HEK293 (cell line): ENCODE measurements around the gene HLA-DRB1.

Experiments
- BCL11A ChIP-seq: fragments of 450-650 bp; formaldehyde crosslinking; IDR thresholded peaks from 2 replicates; pipeline ENCODE4 v1.5.1; 2016; ENCODE audit warnings: low read depth, missing biosample characterization, missing genetic modification characterization
- FEZF1 ChIP-seq: fragments of 450-650 bp; formaldehyde crosslinking; IDR thresholded peaks from 2 replicates; pipeline ENCODE4 v1.5.1; 2016; ENCODE audit warnings: missing biosample characterization, missing genetic modification characterization
- GFI1B ChIP-seq: fragments of 450-650 bp; formaldehyde crosslinking; IDR thresholded peaks from 2 replicates; pipeline ENCODE4 v1.5.1; 2016; ENCODE audit warnings: missing biosample characterization, missing genetic modification characterization
- GLI4 ChIP-seq: fragments of 450-650 bp; formaldehyde crosslinking; IDR thresholded peaks from 2 replicates; pipeline ENCODE4 v1.5.1; 2016; ENCODE audit warnings: missing biosample characterization, missing genetic modification characterization
- IKZF3 ChIP-seq: fragments of 450-650 bp; IDR thresholded peaks from 2 replicates; pipeline ENCODE4 v1.5.0; 2018; ENCODE audit warnings: missing biosample characterization, mild to moderate bottlenecking, missing genetic modification characterization, moderate library complexity
- TRIM28 ChIP-seq: IDR thresholded peaks from 2 replicates; pipeline ENCODE4 v1.6.1; 2011; ENCODE audit warnings: low read length, control low read depth, borderline replicate concordance
- ZFHX2 ChIP-seq: fragments of 450-650 bp; formaldehyde crosslinking; conservative IDR thresholded peaks from 2 replicates; pipeline ENCODE4 v1.5.1; 2016; ENCODE audit warnings: missing biosample characterization, missing genetic modification characterization
- ZIC2 ChIP-seq: fragments of 450-650 bp; formaldehyde crosslinking; IDR thresholded peaks from 2 replicates; pipeline ENCODE4 v1.5.1; 2016; ENCODE audit warnings: missing biosample characterization, missing genetic modification characterization
- ZNF138 ChIP-seq: fragments of 450-650 bp; formaldehyde crosslinking; IDR thresholded peaks from 2 replicates; pipeline ENCODE4 v1.5.1; 2016; ENCODE audit warnings: missing biosample characterization, missing genetic modification characterization, borderline replicate concordance
- ZNF223 ChIP-seq: fragments of 450-650 bp; formaldehyde crosslinking; IDR thresholded peaks from 2 replicates; pipeline ENCODE4 v1.5.1; 2016; ENCODE audit warnings: missing biosample characterization, missing genetic modification characterization
- ZNF248 ChIP-seq: fragments of 450-650 bp; formaldehyde crosslinking; IDR thresholded peaks from 2 replicates; pipeline ENCODE4 v1.5.1; 2017; ENCODE audit warnings: missing biosample characterization, missing genetic modification characterization
- ZNF292 ChIP-seq: fragments of 450-650 bp; formaldehyde crosslinking; IDR thresholded peaks from 2 replicates; pipeline ENCODE4 v1.5.1; 2016; ENCODE audit warnings: low read depth, missing biosample characterization, missing genetic modification characterization, borderline replicate concordance
- ZNF37A ChIP-seq: fragments of 450-650 bp; IDR thresholded peaks from 2 replicates; pipeline ENCODE4 v1.5.1; 2018; ENCODE audit warnings: missing biosample characterization, missing genetic modification characterization
- ZNF426 ChIP-seq: fragments of 450-650 bp; formaldehyde crosslinking; IDR thresholded peaks from 2 replicates; pipeline ENCODE4 v1.5.1; 2017; ENCODE audit warnings: missing biosample characterization, missing genetic modification characterization, mild to moderate bottlenecking, inconsistent platforms, moderate library complexity
- ZNF510 ChIP-seq: fragments of 450-650 bp; formaldehyde crosslinking; IDR thresholded peaks from 2 replicates; pipeline ENCODE4 v1.5.1; 2018; ENCODE audit warnings: mild to moderate bottlenecking, missing genetic modification characterization, missing biosample characterization; ENCODE audit not compliant: insufficient replicate concordance
- ZNF571 ChIP-seq: fragments of 450-650 bp; formaldehyde crosslinking; IDR thresholded peaks from 2 replicates; pipeline ENCODE4 v1.5.0; 2017; ENCODE audit warnings: missing biosample characterization, missing genetic modification characterization
- ZNF610 ChIP-seq: fragments of 450-650 bp; formaldehyde crosslinking; IDR thresholded peaks from 2 replicates; pipeline ENCODE4 v1.5.1; 2016; ENCODE audit warnings: missing biosample characterization, missing genetic modification characterization, borderline replicate concordance
- ZNF658 ChIP-seq: fragments of 450-650 bp; formaldehyde crosslinking; IDR thresholded peaks from 2 replicates; pipeline ENCODE4; 2016; ENCODE audit warnings: missing biosample characterization, missing genetic modification characterization
- ZNF777 ChIP-seq: fragments of 450-650 bp; formaldehyde crosslinking; IDR thresholded peaks from 2 replicates; pipeline ENCODE4 v1.5.1; 2017; ENCODE audit warnings: missing biosample characterization, missing genetic modification characterization, borderline replicate concordance
- ZNF830 ChIP-seq: fragments of 450-650 bp; IDR thresholded peaks from 2 replicates; pipeline ENCODE4 v1.5.0; 2018; ENCODE audit warnings: missing biosample characterization, missing genetic modification characterization, low read depth, mild to moderate bottlenecking, moderate library complexity
- ZXDB ChIP-seq: fragments of 450-650 bp; formaldehyde crosslinking; IDR thresholded peaks from 2 replicates; pipeline ENCODE4 v1.5.1; 2016; ENCODE audit warnings: missing biosample characterization, missing genetic modification characterization
- TF ChIP-seq, protein P1 (sequence below): fragments of 450-650 bp; formaldehyde crosslinking; IDR thresholded peaks from 2 replicates; pipeline ENCODE4 v1.5.1; 2016; ENCODE audit warnings: missing biosample characterization, missing genetic modification characterization
- TF ChIP-seq, protein P2 (sequence below): fragments of 450-650 bp; formaldehyde crosslinking; IDR thresholded peaks from 2 replicates; pipeline ENCODE4 v1.5.1; 2016; ENCODE audit warnings: missing biosample characterization, missing genetic modification characterization
- TF ChIP-seq, protein P3 (sequence below): fragments of 450-650 bp; formaldehyde crosslinking; IDR thresholded peaks from 2 replicates; pipeline ENCODE4 v1.5.1; 2017; ENCODE audit warnings: missing biosample characterization, missing genetic modification characterization
- TF ChIP-seq, protein P4 (sequence below): fragments of 450-650 bp; formaldehyde crosslinking; IDR thresholded peaks from 2 replicates; pipeline ENCODE4 v1.5.1; 2016; ENCODE audit warnings: missing biosample characterization, missing genetic modification characterization

HLA-DRB1 gene

DNA sequence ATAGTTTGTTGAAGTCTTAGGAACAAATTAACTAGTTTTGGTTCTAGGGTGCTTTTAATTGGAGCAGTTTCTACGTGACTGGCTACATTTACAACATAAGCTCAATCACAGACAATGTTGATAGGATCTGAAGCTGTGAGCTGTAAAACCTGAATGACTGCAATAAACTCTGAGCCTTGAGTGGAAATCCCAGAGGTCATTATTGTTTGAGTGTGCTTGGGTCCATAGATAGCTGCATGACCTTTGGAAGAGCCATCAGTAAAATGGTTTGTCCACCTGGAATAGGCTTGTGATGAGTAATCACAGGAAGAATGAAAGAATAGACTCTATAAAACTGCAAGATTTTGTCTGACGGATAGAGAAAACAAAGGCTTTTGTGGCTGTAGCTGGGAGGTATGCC lies 26.7 kb downstream of the HLA-DRB1 start (continued):
- TF ChIP-seq GLI4 (tag by site-specific recombination) (no peak), ZNF658 (no peak), ZNF292 (tag by site-specific recombination) (no peak), TRIM28 (peak; percentile 78; the same call in 1 of the 2 replicates), ZNF138 (tag by site-specific recombination) (no peak), ZIC2 (tag by site-specific recombination) (no peak), ZNF610 (tag by site-specific recombination) (no peak), ZNF777 (tag by site-specific recombination) (no peak), ZNF571 (no peak), ZNF223 (tag by site-specific recombination) (no peak), ZNF426 (no peak), ZFHX2 (tag by site-specific recombination) (no peak), BCL11A (tag by site-specific recombination) (no peak), IKZF3 (0 out of 2 replicates have a peak, but pooled peaks have one; percentile 44), ZNF37A (tag by site-specific recombination) (no peak), ZNF248 (tag by site-specific recombination) (no peak), ZNF510 (tag by site-specific recombination) (no peak), ZNF830 (tag by site-specific recombination) (no peak), ZXDB (tag by site-specific recombination) (no peak), FEZF1 (tag by site-specific recombination) (peak; percentile 56), GFI1B (tag by site-specific recombination) (peak; percentile 89)
- TF ChIP-seq, protein P1, sequence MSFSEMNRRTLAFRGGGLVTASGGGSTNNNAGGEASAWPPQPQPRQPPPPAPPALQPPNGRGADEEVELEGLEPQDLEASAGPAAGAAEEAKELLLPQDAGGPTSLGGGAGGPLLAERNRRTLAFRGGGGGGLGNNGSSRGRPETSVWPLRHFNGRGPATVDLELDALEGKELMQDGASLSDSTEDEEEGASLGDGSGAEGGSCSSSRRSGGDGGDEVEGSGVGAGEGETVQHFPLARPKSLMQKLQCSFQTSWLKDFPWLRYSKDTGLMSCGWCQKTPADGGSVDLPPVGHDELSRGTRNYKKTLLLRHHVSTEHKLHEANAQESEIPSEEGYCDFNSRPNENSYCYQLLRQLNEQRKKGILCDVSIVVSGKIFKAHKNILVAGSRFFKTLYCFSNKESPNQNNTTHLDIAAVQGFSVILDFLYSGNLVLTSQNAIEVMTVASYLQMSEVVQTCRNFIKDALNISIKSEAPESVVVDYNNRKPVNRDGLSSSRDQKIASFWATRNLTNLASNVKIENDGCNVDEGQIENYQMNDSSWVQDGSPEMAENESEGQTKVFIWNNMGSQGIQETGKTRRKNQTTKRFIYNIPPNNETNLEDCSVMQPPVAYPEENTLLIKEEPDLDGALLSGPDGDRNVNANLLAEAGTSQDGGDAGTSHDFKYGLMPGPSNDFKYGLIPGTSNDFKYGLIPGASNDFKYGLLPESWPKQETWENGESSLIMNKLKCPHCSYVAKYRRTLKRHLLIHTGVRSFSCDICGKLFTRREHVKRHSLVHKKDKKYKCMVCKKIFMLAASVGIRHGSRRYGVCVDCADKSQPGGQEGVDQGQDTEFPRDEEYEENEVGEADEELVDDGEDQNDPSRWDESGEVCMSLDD (tag by site-specific recombination), result no peak
- TF ChIP-seq, protein P2, sequence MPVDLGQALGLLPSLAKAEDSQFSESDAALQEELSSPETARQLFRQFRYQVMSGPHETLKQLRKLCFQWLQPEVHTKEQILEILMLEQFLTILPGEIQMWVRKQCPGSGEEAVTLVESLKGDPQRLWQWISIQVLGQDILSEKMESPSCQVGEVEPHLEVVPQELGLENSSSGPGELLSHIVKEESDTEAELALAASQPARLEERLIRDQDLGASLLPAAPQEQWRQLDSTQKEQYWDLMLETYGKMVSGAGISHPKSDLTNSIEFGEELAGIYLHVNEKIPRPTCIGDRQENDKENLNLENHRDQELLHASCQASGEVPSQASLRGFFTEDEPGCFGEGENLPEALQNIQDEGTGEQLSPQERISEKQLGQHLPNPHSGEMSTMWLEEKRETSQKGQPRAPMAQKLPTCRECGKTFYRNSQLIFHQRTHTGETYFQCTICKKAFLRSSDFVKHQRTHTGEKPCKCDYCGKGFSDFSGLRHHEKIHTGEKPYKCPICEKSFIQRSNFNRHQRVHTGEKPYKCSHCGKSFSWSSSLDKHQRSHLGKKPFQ (tag by site-specific recombination), result 0 out of 2 replicates have a peak, but pooled peaks have one; percentile 25
- TF ChIP-seq, protein P3, sequence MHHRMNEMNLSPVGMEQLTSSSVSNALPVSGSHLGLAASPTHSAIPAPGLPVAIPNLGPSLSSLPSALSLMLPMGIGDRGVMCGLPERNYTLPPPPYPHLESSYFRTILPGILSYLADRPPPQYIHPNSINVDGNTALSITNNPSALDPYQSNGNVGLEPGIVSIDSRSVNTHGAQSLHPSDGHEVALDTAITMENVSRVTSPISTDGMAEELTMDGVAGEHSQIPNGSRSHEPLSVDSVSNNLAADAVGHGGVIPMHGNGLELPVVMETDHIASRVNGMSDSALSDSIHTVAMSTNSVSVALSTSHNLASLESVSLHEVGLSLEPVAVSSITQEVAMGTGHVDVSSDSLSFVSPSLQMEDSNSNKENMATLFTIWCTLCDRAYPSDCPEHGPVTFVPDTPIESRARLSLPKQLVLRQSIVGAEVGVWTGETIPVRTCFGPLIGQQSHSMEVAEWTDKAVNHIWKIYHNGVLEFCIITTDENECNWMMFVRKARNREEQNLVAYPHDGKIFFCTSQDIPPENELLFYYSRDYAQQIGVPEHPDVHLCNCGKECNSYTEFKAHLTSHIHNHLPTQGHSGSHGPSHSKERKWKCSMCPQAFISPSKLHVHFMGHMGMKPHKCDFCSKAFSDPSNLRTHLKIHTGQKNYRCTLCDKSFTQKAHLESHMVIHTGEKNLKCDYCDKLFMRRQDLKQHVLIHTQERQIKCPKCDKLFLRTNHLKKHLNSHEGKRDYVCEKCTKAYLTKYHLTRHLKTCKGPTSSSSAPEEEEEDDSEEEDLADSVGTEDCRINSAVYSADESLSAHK (tag by site-specific recombination), result peak; percentile 59
- TF ChIP-seq, protein P4, sequence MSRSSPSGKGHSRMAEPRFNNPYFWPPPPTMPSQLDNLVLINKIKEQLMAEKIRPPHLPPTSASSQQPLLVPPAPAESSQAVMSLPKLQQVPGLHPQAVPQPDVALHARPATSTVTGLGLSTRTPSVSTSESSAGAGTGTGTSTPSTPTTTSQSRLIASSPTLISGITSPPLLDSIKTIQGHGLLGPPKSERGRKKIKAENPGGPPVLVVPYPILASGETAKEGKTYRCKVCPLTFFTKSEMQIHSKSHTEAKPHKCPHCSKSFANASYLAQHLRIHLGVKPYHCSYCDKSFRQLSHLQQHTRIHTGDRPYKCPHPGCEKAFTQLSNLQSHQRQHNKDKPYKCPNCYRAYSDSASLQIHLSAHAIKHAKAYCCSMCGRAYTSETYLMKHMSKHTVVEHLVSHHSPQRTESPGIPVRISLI, result no peak
